ENCODE data around the gene TATDN2. TPM values are rescaled to one million over a fixed set of nuclear protein-coding genes. Genes with fewer than 3 reads are reported as not detected.

The TATDN2 gene
- total RNA-seq, 1 donor from 2014 or later = 31.8 TPM

DNA sequence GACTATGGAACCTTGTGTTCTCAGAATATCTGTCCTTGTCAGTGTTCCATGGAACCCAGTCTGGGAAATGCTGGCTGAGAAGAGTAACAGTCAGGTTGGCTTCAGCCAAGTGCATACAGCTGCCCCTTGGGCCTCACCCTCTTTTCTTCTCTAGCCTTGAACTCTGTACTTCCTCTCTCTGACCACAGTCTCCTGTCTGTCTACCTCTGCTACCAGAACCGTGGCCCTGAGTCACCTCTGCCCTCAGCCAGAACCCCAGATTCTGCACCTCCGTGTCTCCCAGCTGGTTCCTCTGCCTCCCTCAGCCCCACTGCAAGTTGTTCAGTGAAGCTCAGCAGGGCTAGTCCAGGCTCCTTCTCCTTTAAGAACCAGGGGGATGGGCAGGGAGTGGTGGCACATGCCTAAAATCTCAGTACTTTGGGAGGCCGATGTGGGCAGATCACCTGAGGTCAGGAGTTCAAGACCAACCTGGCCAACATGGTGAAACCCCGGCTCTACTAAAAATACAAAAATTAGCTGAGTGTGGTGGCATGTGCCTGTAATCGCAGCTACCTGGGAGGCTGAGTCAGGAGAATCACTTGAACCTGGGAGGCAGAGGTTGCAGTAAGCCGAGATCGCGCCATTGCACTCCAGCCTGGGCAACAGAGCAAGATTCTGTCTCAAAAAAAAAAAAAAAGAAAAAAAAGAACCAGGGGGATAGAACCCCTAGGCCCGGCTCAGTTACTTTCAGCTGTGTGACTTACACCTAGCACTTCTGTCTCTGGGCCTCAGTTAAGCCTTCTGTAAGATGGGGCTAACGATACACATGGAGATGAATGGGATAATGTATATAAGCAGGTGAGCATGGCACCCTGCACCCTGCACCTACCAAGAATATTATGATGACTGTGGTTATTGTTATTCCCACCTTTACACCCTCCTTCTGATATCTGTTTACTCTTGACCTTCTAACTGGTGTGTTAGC, 24.3 kb upstream of the TATDN2 start:
- no peak overlapping the region for H3K27ac Mint-ChIP-seq (ENCODE audit: unreplicated experiment)
- H3K36me3 Mint-ChIP-seq (ENCODE audit: low read depth) = peaks cover 10% of the 10 kb centered on the region
- no peaks in the 10 kb centered on the region for H3K27me3 Mint-ChIP-seq (ENCODE audit: low read depth)
- TF ChIP-seq, protein P1, sequence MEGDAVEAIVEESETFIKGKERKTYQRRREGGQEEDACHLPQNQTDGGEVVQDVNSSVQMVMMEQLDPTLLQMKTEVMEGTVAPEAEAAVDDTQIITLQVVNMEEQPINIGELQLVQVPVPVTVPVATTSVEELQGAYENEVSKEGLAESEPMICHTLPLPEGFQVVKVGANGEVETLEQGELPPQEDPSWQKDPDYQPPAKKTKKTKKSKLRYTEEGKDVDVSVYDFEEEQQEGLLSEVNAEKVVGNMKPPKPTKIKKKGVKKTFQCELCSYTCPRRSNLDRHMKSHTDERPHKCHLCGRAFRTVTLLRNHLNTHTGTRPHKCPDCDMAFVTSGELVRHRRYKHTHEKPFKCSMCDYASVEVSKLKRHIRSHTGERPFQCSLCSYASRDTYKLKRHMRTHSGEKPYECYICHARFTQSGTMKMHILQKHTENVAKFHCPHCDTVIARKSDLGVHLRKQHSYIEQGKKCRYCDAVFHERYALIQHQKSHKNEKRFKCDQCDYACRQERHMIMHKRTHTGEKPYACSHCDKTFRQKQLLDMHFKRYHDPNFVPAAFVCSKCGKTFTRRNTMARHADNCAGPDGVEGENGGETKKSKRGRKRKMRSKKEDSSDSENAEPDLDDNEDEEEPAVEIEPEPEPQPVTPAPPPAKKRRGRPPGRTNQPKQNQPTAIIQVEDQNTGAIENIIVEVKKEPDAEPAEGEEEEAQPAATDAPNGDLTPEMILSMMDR (IDR thresholded peaks at IDR 0.05) = no peak
- no peak overlapping the region for H3K4me3 Mint-ChIP-seq (ENCODE audit: unreplicated experiment)
- H3K4me1 Mint-ChIP-seq (ENCODE audit: low read depth) = peaks cover 5% of the 10 kb centered on the region
- no peaks in the 10 kb centered on the region for H3K9me3 Mint-ChIP-seq (ENCODE audit: low read depth)
- no peak for DNase-seq (ENCODE audit: low spot score)

DNA sequence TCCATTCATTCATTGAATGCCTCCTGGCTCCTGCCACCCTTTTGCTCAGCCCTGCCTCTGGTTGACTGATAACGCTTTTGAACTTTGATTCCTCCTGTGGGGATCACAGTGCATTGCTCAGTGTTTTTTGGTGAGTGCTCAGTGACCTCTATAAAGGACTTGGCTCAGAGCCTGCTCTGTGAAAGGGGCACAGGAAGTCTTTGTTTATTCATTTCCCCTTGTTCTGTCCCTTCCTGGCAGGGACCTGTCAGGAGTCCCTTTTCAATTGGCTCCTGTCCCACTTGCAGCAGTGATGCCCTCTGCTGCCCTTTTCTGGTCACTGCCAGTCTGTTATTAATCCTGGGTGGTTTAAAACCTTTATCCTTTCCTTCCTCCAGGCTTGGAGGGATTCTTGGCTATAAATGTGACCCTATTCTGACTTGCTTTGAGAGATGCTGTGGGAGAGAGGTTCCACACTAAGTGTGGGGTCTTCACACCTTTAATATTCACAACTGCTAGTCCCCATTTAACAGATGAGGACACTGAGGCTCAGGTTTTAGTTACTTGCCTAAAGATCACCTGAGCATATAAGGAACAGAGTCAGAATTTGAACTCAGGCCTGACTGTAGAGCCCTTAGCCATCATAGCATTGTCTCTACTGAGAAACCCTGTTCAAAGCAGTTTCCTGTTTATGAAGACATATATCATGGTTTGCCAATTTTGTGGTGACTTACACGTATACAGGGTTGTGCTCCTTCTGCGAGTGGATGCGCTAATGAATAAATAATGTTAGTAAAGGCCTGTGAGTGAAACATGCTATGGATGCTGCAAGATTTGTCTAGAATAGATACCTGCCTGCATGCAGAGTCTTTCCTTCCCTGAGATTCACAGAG, 23.2 kb upstream of the TATDN2 start:
- Mint-ChIP-seq H3K4me1 (ENCODE audit: low read depth) (peaks cover 5% of the 10 kb centered on the region), H3K36me3 (ENCODE audit: low read depth) (peaks cover 8% of the 10 kb centered on the region), H3K27ac (ENCODE audit: unreplicated experiment) (peak overlapping the region; percentile 53), H3K4me3 (ENCODE audit: unreplicated experiment) (no peak overlapping the region), H3K9me3 (ENCODE audit: low read depth) (no peaks in the 10 kb centered on the region), H3K27me3 (ENCODE audit: low read depth) (no peaks in the 10 kb centered on the region)
- no peak for DNase-seq (ENCODE audit: low spot score)
- TF ChIP-seq, protein P1 (IDR thresholded peaks at IDR 0.05) = peak; percentile 93

DNA sequence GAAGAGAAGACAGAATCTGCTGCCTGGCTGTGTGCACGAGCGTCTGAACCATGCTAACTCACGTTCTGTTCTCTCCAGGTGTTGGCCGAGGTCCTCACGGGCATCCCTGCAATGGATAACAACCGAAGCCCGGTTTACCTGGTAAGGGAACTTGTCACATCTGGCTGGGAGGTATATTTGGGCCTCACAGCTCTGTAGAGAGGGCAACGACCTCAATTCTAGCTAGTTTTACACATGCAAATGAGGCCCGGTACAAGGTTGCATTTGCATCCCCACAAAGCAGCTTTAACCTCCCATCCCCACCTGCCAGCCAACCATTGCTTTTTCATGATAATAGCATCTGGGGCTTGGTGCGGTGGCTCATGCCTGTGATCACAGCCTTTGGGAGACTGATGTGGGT, 22.0 kb upstream of the TATDN2 start:
- Mint-ChIP-seq H3K27ac (ENCODE audit: unreplicated experiment) (no peak overlapping the region), H3K27me3 (ENCODE audit: low read depth) (no peaks in the 10 kb centered on the region), H3K4me1 (ENCODE audit: low read depth) (peaks cover 5% of the 10 kb centered on the region), H3K36me3 (ENCODE audit: low read depth) (peaks cover 8% of the 10 kb centered on the region), H3K9me3 (ENCODE audit: low read depth) (no peaks in the 10 kb centered on the region), H3K4me3 (ENCODE audit: unreplicated experiment) (no peak overlapping the region)
- DNase-seq (ENCODE audit: low spot score) = no peak
- TF ChIP-seq, protein P1 (IDR thresholded peaks at IDR 0.05) = no peak

DNA sequence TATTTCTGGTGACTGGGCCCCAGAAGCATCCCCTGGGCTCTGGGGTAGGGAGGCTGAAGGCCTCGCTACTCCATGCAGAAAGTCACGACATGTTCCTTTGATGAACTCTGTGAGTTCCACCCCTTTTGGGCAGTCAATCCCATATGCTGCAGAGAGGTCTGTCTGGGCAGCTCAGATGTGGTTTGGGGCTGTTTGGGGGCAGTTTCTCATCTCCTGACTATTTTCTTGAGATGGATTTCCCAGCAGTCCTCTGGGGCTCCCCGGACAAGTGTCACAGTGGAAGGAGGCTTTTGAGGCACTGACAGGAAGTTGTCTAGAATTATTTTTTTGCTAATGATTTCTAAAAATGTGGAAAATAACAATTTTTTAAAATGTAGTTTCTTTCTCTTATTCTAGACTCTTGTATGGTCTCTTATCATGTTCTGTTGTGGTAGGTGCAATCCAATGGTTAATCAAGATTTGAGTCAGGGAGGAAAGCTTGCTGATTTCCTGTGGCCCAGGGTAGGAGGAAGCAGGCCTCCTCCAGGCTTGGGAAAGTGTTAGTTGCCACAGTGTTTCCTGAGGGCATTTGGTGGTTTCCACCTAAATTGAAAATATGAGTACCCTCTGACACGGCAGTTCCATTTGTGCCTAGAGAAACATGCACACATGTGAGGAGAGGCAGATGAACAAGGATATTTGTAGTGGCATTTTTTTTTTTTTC, 19.9 kb upstream of the TATDN2 start:
- H3K27me3 Mint-ChIP-seq (ENCODE audit: low read depth) = no peaks in the 10 kb centered on the region
- peaks cover 5% of the 10 kb centered on the region for H3K4me1 Mint-ChIP-seq (ENCODE audit: low read depth)
- TF ChIP-seq, protein P1 (IDR thresholded peaks at IDR 0.05) = no peak
- H3K4me3 Mint-ChIP-seq (ENCODE audit: unreplicated experiment) = no peak overlapping the region
- H3K36me3 Mint-ChIP-seq (ENCODE audit: low read depth) = peaks cover 6% of the 10 kb centered on the region
- no peak overlapping the region for H3K27ac Mint-ChIP-seq (ENCODE audit: unreplicated experiment)
- no peaks in the 10 kb centered on the region for H3K9me3 Mint-ChIP-seq (ENCODE audit: low read depth)
- peak; percentile 8 for DNase-seq (ENCODE audit: low spot score)

All from chondrocyte (in vitro differentiated cells).